RPMI8226 (cell line): ENCODE measurements around the gene ROBO2.

Source experiments
- DNase-seq: peaks from one replicate; pipeline ENCODE4 v3.0.0-alpha.2; 2015

ROBO2 gene

DNA sequence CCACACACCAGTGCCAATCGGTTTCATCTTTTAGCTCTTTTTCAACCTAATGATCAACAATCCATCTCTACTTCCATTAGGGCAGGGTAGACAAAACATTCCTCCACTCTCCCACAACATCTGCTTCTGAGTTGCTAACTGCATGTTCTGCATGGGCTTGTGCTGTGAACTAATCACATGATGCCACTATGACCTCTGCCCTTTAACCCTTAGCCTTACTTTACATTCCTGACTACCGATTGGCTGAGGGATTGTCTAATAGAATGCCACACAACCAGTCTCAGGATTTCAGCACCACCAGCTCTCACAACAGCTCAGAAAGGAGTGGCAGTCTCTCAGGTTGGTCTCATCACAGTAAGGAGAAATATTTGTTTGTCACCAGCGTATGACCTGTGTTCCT lies 562.8 kb downstream of the ROBO2 start:
- DNase-seq: no peak

DNA sequence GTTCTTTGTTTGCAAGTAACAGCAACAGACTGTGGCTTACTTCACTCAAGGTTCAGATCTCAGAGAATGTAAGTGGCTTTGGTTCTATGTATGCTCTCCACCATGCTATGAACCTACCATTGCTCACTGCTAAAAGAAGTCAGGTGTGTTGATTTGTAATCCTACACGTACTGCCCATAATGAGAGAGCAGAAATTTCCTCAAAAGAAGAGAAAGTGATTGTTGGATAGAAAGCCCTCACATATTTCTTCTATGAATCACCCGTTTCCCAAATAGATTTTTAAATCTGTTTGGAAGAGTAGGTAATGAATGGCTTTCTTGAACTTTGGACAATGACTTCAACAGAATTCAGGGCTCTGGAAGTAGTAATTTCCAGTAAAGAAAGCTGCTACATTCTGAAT lies 565.4 kb downstream of the ROBO2 start:
- no peak for DNase-seq

DNA sequence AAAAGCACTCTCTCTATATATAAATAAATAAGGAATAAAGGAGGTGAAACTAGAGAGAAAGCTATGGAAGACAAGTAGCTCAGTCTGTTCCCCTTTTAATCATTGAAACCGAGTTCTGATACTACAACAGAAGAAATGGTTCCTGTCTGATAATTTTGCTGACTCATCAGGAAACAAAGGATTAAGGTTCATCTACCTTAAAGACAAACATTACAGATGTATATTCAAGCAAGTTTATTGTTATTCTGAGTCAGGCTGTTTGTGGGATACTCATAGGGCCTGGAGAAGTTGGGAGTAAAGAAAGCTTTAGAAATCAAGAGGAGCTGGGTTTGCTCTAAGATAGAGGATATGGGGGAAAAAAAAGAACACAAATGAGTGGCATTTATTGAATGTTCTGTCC lies 566.0 kb downstream of the ROBO2 start:
- no peak for DNase-seq

DNA sequence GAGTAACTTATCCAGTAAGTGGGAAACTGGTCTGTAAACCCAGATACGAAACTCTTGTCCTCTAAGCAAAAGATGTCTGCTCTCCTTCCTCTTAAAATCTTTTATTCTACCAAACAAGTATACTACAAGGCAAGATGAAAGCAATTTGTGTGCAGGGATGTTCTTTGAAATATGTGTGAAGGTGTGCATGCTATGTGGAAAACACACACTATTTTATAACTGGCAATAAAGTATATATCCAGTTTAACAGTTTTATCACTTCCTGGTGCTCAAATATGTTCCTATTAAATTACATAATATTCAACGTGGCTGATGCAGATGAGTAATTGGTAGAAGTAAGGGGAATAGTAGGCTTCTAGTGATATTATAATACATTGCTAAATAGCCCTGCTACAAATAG lies 566.5 kb downstream of the ROBO2 start:
- DNase-seq: no peak

DNA sequence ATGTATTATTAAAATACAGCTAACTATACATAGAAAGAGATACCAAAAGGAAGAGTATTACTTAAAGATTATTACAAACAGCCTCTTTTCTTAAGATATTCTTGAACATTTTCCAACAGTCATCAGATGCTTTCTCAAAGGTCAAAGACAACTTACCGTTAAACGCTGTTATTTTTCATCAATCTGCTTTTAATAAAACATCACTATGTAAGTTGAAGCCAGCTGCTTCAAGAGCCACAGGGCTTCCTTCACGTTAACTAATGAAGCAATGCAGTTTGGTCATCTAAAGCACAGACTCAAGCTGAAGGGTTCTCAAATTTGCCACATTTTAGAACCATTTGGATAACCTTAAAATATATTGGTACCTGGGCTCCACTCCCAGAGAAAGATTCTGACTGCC lies 578.8 kb downstream of the ROBO2 start:
- no peak for DNase-seq

DNA sequence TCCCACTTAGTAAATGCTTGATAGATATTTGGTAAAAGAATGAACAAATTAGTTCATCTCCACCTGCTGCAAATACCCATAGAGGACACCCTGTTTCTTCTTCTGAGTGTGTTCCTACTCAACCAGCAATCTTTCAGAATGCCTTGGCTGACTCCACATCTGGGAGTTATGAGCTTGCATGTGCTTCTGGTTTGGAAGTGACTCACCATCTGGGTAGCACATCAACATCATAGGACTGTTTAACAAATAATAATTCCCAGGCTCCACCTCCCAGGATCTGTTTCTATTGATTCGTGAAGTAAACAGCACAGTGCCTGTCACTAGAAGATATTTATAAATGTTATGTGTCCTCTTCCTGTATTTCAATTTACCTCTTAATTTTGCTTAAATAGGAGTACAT lies 580.1 kb downstream of the ROBO2 start:
- DNase-seq: no peak

DNA sequence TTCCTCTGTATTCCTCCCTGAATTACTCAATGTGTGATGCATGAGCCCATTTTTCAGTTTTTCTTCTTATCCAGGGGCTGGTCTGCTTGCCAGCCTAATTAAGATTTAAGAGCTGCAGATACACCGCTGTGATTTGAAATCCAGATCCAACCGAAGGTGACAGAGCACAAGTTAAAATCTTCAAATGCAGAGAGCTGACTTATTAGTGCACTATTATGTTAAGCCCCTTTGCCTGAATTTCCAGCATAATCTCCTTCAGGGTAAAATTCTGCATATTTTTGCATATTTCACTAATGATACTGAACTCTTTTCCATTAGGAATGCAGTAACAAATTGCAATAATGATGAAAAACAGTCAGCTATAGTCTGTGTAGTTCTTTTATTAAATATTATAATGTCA lies 583.6 kb downstream of the ROBO2 start:
- no peak for DNase-seq

DNA sequence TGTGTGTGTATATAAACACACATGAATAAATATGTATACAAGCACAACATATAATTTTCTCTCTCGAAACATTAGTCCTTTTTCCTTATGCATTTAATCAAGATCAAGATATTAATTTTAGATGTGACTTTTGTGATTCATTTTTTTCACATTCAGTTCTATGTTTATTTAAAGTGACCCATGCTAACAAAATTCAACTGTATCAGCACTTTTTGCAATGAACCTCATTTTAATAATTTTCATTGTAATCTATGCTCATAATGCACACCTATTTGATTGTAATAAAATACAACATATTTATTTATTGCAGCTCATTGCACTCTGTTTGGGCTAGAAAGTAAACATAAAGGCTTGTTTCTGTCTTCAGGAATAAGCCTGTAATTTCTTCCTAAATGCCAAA lies 586.3 kb downstream of the ROBO2 start:
- DNase-seq: no peak

DNA sequence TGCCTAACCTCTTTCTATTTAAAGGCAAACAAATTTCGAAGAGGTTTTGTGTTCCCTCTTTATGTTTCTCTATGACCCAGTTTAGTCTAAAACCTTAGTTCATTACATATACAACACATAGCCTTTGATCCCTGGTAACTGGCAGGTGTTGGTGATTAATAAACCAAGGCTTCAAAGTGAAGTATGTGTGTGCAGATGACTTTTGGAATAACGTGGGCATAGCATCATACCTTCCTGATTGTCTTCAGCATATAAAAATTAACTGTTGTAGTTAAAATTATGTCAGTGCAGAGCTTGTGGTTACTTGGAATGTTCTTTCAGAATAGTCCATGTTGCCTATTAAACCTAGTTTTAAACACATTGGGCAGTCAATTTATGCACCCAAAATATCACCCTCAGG lies 608.3 kb downstream of the ROBO2 start:
- no peak for DNase-seq

DNA sequence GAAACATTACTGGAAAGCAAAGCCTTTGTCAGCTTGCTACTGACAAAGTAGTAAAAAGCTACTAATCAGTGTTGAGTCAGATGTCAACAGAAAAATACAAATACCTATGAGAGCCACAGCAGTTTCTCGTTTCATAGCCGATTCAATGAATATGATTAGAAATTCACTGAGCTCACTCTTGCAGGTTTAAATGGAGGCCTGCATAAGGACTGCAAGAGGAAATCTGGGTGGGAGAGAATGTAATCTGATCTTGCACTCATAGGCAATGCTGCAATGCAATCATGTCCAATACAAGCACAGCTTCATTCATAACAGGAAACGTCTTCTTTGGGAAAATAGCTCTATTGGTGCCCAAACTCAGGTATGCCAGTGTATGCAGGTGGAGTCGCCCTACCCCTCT lies 608.8 kb downstream of the ROBO2 start:
- no peak for DNase-seq

DNA sequence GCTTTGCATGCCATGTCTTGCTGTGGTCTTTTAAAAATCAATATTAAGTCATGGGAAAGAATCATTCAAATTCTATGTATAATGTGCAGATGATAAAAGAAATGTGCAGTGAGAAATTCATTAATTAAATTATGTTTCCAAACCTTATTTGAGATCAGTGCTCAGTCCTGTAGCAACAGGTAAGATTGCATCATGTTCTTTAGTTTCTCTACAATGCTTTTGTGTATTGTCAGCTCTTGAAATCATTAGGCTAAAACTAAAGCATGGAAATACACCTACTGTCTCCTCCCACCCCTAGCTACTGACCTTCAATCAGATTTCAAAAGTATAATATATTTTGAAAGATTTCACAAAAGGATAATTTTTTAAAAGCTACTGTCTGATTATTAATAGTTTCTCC lies 612.7 kb downstream of the ROBO2 start:
- no peak for DNase-seq

DNA sequence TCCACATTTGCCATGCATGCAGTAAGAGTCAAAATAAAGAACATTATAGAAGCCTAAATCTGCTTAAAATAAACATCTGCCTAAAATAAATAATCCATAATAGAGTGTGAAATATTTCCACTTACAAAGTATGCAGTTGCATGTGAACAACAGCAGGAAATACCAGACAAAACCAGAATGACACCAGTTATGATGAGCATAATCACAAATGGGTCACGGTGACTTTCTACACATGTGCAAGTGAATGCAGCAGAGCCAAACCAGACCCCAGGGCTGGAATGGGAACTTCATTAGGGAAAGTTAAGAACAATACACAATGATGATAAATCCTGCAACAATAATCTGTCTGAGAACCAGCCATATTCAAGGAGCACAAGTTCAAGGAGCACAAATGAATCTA lies 615.5 kb downstream of the ROBO2 start:
- no peak for DNase-seq

DNA sequence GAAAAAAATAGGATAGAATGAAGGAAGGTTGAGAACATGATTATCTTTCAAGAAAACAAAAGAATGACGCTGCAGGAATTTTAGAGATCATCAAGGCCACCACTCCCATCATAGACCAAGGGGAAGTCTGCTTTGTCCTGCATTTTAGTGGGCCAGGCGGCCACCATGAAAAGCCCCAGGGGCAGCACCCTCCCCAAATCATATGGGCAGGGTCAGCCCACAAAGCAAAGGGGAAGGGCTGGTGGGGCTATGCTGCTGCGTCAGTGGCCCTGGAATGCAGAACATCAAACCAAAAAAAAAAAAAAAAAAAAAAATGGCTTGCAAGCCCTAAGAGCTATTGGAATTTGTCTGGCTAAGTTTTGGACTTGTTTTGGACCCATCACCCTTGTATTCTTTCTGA lies 620.8 kb downstream of the ROBO2 start:
- DNase-seq: no peak

DNA sequence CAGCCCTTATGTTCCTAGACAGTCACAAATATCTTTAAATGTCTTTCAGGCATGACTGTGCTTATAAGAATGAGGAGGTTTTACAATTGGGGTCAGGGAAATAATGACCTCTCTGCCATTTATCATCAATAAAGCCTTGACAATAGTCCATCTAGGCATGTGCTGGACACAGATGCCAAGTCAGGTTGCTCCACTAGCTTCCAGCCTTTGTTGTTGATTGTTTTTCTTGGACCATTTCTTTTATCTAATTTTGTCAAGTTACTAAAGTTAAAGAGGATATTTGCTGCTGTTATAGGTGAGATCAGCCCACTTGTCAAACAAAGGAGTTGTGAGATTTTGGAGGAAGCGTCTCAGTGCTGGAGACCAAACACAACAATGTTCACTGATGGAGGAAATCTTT lies 628.0 kb downstream of the ROBO2 start:
- no peak for DNase-seq

DNA sequence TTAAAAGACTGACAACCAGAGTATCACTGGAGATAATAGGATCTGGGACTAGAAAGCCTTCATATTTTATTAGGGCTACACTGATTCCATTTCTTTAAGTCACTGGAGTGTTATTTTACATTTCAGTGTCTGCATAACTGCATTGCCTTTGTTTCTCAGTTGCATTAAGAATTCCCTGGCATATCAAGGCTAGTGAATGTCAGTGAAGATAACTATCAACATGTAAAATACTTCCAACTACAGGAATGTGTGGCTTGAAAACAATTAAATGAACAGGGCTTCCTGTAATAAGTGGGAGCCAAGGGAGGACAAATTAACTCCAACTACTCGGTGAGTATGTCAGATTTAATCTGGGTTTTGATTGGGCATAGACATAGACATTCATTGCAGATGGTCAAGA lies 628.5 kb downstream of the ROBO2 start:
- DNase-seq: no peak

DNA sequence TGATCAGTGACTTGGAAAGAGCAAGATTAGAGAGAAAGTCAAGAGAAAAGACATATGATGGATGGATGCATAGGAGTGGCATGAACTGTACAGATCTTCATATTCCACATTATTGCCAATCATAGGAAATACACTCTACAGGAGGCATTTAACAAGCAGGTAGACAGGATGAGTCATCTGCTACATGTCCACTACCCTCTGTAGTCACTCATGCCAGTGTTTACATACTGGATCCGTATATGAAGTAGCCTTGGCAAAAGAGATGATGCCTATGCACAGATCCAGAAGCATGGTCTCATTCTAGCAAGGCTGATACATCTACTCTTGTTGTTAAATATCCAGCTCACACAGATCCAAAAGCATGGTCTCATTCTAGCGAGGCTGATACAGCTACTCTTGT lies 632.1 kb downstream of the ROBO2 start:
- DNase-seq: no peak

DNA sequence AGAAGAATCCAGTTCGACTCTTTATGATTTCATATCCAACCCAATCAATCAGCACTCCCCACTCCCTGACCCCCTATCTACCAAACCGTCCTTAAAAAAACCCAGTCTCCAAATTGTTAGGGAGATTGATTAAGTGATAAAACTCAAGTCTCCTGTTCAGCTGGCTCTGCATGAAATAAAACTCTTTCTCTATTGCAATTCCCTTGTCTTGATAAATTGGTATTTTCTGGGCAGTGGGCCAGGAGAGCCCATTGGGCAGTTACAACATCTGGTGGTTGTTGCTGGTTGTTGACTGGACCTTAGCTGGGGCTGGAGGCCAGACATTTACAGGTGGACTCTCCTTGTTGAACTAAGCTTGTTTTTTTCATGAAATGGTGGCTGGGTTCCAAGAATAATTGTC lies 642.3 kb downstream of the ROBO2 start:
- no peak for DNase-seq

DNA sequence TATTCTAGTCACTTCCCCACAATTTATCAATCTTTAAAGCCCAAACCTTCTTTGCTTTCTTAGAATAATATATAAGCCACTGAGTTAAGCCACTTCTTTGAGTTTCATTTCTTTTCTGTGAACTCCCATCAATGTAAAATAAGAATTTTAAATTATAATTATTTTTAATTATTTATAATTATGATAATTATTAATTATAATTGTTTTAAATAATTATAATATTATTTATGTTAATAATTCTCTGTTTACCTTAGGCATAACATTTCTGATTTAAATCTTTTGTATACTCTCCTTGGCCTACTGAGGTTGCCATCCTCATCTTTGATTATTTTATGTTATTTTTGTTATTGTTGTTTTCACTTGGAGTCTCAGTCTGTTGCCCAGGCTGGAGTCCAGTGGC lies 644.2 kb downstream of the ROBO2 start:
- no peak for DNase-seq

DNA sequence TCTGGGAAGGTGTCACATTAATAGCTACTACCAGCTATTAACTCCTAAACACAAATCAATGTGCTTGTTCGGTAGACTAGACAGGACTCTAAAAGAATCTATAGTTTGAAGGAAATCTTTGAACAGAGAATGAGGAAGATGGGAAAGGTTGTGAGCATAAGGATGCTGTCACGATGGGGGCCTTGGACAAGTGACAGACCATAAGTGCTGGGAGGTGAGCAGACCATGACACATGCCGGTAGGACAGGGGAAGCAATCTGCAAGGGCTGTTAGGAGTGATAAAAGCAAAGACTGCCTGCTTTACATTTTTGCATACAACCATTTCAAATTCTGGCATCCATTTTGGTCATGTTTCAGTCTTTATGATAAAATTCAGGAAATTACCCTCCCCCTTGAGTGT lies 645.8 kb downstream of the ROBO2 start:
- DNase-seq: no peak

DNA sequence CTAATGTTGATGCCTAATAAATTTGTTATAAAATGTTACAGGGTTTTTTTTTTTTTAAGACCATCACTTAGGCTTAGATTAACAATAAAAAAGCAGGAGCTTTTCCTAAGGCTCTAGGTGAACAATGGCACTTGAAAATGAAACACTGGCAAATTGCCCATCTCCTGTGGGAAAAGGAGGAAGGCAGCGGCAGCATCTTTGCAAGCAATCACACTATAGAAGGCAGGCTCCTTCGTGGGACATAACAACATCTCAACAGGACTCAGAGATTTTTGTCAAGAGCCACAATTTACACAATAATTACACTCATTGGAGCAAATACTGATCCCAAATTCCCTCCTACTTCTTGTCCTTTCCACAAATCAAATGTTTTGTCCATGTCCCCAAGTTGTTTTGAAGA lies 646.7 kb downstream of the ROBO2 start:
- DNase-seq: no peak

DNA sequence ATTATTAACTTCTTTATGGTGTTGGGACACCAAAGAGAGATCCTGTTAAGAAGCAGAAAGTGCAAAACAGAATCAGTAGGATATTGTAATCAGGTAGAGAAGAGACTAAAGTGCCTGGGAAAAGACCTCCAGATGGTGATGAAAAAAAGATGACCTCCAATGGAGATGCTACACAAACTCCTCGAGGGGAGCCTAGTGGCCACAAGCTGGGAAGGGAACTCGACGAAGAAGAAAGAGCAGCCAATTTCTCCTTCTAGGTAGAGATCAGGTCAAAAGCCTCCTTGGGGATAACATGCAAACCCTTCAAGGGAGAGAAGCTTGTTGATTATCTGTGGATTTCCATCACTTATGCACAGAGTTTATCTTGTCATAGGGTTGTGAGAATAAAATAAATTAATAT lies 647.6 kb downstream of the ROBO2 start:
- no peak for DNase-seq

DNA sequence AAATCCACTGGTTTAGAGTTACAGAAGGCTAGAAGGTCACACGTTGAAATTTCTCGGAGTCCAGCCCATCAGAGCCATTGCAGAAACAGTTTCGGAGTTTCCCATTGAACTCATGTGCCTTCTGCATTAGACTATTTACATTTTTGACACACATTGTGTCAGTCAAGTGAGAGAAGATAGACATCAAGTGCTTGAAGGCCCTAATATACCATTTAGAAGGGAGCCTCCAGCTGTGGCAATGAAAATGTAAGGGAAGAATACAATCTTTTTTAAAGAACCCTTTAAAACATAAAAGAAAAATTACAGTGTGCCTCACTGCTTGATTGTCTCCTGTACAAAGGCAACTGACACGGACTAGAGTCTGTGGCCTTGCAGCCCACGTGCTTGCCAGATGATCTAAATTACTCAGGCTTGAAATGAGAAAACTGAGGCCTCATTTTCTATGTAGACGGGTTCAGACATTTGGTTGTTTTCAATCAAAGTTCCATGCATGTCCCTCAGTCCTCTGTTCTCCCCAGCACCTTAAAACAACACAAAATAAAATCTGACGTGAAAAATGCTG lies 650.5 kb downstream of the ROBO2 start:
- no peak for DNase-seq

DNA sequence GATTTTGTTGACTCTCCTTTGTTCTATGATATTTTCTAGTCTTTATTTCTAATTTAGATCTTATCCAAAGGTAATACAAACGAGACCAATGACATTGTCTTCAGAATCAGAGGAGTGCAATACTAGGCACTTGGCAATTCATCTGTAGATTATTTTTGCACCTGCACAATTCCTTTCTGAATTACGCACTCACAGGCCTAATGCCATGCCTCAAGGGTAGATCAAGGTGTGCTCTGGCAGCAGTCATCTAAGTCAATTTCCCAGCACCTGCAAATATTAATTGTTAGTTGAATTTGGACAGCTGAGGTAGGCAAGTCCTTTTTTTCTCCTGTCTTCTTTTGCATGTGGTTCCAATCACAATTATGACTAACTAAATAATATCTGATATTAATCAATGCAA lies 653.2 kb downstream of the ROBO2 start:
- DNase-seq: no peak

DNA sequence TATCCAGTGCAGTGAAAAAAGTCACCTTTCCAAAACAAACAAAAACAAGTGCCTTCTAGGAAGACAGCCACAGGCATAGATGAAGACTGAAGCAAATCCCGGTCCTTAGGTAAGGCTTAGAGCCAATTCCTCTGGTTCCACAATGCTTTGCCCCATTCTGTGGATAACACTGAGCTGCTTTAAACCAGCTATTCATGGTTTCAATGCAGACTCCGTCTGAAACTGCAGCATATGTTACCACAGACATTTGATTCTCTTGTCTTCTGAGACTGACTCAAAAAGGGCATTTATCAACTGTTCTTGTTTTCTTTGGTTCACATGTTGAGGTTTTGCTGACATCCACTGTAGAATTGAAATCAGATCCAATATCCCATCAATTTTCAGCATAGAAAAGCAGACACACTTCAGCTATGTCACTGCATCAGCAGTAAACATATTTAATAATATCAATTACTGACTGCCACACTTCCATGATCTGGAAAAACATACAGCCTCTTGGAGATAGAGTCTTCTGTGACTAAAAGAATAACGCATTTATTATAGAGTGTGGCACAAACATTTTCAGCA lies 659.3 kb downstream of the ROBO2 start:
- no peak for DNase-seq
